Right lung (tissue), 5 donors: ENCODE measurements around the gene TMEM59. TPM values are rescaled to one million over a fixed set of nuclear protein-coding genes. Genes with fewer than 3 reads are reported as not detected.
"Not testable (repeated sequence)": the region's sequence is repeated elsewhere in the genome, so short reads cannot be mapped to it uniquely, and the experiment has no call there.

Experiments
- DNase-seq, 2 donors: peaks; one replicate each; pipeline ENCODE4 v3.0.0-alpha.2; 2013
- polyA plus RNA-seq, 5 donors: library from polyadenylated mRNA; unstranded; fragments of 120-200 nt; gene quantifications; one replicate each; pipeline versions ENCODE4 v1.2.1 to v1.2.3, GENCODE V29; 2013; ENCODE audit warnings: inconsistent platforms in 1 of 5, low replicate concordance in 1 of 5; ENCODE audit not compliant: insufficient read length in 5 of 5, insufficient read depth in 1 of 5

The TMEM59 gene
- polyA plus RNA-seq, 5 donors = 257 to 347 (median 298) TPM

DNA sequence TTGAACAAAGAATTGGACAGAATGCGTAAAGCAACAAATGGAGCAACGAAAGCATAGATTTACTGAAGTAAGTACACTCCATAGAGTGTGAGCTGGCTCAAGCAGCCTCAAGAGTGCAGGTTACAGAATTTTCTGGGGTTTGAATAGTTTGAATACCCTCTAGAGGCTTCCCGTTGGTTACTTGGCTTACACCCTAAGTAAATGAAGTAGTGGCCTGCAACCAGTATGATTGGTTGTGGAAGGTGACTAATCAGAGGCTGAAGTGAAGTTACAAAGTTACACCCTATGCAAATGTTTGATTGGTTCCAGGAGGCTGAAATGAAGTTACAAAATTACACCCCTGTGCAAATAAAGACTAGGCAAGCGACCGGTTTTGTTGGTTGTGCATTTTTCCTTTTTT lies 11.3 kb upstream of the TMEM59 start:
- DNase-seq = no peak

DNA sequence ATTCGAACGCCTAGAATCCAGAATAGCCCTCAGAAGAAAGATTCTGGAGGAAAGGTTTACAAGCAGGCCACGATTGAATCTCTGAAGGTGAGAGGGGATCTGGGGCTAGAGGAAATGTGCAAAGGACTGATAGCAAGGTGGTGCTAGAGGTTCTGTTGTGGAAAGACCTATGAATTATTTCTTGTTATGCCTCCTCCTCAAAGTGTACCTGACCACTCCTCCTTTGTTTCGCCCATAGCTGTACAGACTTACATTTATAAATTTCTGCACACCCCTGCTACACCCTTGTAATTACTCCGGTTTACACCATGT lies 1.4 kb upstream of the TMEM59 start:
- DNase-seq = peak in 1 of 2 donors; percentile 2

DNA sequence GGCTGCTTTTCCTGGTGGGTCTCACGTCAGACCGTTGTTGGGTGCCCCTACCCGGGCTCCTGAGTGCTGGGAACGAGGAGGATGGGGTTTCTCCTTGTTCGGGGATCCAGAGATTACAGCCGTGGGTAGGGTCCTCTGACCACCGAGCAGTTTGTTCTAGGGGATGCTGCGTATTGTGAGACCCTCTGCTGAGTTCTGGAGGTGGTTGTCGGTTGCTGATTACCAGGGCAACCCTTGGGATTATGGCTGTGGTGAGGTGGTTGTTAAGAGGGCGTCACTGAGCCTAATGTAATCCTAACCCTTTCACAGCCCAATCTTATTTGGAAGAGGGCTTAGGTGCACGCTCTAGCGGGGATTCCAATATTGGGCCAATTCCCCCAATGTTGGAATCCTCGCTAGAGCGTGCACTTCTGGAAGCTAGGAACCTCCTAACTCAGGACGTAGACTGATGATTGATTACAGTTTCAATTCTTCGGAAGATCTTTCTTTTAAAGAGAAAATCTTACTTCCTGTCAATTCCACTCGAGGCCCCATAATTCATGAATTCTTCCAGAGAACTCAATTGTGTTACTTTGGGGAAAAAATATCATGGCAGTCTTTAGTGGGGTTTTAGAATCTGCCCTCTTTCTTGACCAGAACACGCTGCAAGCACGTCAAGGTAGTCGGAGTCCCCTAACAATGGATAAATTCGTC lies 887 bp upstream of the TMEM59 start:
- no peak for DNase-seq

DNA sequence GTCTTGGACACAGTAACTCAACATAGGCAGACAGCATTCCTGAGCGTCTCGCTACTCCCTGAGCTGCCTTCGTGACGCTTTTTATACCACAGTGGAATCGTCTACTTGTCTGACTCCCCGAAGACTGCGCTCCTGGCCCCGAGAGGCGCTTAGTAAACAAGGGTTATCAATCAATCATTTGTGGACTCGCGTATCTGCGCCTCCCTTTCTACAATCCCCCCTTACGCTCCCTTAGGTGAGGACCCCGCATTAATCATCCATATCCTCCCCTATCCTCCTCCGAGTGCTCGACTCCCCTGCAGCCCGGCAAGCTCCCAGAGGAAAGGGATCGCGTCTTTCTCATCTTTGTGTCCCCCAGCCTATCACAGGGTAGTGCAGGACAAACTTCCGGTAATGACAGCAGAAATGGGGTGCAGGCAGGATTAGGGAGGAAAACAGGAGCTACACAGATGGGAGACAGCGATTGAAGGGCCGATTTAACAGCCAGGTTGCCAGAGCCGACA lies 522 bp downstream of the TMEM59 start:
- DNase-seq = peak; percentile 48 to 53

DNA sequence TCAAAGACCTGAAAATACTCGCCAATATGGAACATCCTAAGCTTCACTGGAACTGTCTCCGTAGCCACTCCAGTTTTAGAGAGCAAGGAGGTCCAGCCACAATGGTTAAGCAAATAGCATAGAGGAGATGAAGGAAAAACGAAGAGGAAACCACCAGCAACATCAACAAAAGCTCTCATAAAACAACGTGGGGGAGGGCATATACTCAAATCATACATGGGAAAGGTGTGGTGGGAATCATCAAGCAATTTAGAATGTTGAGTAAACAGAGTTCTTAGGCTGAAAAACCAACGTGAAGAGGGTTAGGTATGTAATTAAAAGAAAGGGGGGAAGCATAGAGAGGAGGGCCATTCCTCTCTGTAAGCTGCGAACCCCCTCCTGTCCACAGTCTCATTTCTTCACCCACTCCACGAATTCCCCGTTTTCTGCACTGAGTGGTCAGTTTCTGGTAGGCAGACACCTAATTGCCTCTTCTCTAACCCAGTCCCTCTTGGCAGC lies 1.0 kb downstream of the TMEM59 start:
- DNase-seq = peak; percentile 3 to 5

DNA sequence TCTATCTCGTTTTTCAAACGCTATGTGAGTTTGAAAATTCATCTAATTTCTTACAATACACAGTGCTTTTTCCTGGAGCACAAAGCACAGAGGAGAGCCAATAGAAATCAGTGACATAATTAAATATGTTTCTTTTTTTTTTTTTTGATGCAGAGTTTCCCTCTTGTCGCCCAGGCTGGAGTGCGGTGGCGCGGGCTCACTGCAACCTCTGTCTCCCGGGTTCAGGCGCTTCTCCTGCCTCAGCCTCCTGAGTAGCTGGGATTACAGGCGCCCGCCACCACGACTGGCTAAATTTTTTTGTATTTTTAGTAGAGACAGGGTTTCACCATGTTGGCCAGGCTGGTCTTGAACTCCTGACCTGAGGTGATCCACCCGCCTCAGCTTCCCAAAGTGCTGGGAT lies 2.6 kb downstream of the TMEM59 start:
- DNase-seq = not testable (repeated sequence)

DNA sequence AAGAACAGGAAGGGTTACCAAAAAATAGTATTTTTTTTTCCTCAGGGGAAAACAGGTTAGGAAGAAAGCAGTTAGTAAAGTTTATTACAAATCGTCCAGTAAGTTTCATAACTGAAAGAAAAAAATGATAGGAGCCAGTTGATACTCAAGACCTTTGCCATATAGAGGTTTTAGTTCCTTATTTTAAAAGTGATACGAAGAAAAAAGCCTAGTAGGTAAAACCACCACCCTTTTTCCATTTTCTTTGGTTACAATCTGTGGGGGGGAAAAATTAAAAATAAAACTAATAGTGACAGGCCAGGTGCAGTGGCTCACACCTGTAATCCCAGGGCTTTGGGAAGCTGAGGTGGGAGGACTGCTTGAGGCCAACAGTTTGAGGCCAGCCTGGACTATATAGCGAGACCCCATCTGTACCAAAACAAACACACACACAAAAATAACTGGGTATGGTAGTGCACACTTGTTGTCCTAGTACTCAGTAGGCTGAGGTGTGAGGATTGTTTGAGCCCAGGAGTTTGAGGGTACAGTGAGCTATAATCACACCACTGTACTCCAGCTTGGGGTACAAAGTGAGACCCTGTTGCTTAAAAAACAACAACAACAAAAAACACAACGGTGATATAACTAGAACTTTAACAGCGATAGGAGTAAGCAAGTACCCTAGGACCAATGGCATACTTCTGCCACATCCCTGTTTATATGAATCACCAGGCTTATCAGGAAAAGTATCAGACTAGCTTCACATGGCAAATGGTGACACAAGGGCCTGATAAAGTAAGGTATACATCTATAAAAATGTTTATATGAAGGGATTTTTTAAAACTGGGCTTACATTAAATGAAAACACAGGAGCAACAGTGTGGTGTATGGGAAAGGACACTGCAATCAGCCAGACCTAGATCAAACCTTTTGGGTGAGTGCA lies 5.4 kb downstream of the TMEM59 start:
- no peak for DNase-seq

DNA sequence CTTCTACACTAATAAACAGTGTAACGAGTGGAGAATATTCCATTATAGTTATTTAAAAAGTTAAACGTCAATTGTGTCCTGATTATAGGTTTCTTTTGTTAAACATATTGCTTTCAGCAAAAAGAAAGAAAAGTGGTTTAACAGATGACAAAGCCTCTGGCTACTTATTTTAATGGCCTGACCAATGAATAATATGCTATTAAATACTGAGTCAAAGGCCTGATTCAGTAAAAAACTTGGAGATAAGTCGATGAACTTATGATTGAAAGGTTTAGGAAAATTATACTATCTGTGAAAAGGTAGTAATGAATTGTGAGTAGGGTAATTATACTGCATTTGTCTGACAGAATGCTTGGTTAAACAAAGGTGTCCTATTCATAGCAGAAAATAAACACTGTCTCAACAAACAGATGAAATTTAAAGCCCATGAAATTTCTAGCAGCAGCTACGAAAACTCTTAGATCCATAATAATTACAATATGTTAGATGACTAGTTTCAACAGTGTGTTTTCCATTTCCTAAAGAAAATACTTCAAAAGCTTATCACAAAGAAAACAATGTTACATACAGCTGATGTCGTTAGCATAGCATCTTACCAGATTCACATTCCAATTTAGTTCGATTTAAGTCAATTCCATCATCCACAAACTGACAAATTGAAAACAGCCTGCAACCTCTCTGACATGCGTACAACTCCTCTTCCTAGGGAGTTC lies 6.2 kb downstream of the TMEM59 start:
- DNase-seq = no peak

DNA sequence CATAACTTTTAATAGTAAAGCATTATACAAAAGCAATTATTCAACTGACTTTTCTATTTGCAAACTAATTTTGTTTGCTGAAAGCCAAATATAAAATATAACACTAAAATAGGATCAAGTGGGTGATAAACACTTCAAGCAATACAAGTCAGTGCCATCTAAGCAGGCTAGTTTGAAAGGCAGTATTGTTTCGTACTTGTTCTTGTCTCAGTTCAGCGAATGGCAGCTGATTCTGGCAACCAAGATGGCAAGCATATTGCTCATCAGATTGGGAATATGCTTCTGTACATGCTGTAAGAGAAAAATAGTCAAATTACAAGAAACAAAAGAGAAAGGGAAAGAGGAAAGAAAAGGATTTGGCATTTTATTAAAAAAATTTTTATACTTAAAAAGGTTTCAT lies 7.5 kb downstream of the TMEM59 start:
- DNase-seq = no peak

DNA sequence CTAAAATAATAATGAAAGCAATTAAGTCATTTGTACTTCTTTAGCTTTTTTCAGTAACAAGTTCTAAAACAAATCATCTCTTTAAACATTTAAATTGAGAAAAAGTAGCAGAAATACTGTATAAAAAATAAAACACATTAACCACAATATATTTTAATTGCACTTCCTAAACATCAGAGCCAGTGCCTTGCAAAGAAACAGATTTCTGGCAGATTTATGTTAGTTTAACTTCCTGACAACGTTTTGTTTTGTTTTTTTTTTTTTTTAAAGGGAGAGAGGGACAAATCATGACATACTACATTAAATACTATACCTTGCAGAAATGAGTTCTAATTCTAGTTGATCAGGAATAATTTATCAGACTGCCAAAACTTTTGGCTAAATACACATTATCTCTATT lies 11.2 kb downstream of the TMEM59 start:
- no peak for DNase-seq

DNA sequence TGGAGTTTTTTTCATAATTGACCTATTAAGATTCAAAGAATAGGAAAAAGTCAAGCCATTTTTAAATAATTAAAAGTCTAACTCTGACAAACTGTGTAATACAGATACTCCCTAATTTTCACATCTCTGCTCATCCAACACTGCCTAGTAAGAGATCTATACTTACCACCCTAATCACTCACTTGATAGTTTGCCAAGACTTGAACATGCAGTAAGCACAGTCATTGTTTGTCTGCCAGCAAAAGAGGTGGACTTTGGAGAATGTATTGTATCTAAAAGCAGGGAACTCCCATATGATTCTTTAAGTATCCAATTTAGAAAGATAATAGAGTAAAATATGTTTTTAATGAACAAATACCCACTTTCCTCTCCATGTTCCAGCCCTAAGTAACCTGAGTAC lies 15.5 kb downstream of the TMEM59 start:
- no peak for DNase-seq

DNA sequence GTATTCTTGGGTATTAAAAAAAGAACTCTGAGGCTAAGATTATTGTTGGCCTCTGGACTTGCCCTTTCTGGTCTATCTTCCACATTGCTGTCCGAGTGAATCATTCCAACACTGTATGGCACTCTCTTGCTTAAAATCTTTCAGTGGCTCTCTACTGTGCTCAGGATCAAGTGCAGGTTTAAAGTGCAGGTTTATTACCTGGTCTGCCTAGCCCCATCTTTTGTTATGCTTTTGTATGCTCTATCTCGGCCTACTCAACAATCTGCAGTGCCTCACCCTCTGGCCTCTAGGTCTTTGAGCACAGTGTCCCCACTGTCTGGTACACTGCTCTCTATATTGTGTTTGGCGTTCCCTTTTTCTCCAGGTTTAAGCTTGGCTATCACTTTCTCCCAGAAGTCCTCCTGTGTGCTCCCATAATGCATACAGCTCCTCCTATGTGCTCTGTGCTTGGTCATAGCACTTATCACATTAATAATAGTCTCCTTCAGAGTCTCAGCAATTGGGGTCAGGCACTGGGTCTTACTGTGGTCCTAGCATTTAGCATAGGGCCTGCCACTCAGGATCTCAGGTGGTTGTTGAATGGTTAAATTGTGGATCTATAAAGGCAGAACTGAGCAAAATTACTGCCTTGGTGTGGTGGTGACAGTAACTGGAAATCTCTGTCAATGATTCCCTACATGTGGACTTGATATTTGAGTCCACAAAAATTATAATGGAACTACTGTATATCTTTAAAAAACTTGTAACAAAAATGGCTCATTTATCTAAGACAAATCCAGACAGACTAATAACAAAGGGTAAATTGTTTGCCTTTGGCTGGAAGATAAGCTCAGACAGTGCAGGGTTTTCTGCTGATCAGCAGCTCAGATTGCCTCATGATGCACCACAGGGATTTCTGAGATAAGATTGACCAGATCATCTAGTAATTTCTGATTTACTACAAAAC lies 24.4 kb downstream of the TMEM59 start:
- no peak for DNase-seq

DNA sequence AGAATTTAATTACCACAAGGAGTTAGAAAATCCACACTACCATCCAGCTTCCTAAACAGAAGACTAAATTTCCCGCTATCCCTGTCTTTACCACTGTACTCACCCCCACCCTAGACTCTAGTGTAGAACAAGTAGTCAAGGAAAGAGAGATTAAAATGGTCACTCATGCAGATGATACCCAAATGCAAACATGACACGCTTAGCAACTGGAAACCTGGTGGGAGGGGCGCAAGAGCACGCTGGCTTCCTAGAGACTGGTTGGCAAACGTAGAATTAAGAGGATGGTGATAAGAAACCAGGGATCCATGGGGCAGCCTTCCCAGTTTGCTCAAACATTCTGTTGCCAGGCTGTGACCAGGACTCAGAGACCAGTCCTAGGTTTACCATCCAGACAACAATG lies 25.2 kb downstream of the TMEM59 start:
- no peak for DNase-seq

DNA sequence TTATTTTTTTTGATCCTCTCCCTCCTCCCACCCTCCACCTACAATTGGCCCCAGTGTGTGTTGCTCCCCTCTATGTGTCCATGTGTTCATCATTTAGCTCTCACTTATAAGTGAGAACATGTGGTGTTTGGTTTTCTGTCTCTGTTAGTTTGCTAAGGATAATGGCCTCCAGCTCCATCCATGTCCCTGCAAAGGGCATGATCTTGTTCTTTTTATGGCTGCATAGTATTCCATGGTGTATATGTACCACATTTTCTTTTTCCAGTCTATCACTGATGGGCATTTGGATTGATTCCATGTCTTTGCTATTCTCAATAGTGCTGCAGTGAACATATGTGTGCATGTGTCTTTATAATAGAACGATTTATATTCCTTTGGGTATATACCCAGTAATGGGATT lies 28.2 kb downstream of the TMEM59 start:
- not testable (repeated sequence) for DNase-seq

DNA sequence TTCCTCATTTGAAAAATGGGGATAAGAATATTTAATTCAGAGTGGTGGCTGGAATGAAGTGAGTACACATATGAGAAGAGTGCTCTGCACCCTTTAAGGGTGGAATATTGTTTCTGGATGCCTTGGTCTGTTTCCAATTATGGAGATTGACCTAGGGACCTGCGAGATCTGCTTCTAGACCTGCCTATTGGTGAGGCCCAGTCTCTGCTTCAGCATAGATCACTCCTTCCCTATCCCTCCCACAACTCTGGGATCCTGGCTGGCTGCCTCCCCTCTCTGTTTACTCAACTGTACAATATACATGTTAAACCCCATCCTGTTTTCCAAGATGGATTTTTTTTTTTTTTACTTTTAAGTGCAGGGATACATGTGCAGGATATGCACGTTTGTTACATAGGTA lies 28.6 kb downstream of the TMEM59 start:
- DNase-seq = no peak

DNA sequence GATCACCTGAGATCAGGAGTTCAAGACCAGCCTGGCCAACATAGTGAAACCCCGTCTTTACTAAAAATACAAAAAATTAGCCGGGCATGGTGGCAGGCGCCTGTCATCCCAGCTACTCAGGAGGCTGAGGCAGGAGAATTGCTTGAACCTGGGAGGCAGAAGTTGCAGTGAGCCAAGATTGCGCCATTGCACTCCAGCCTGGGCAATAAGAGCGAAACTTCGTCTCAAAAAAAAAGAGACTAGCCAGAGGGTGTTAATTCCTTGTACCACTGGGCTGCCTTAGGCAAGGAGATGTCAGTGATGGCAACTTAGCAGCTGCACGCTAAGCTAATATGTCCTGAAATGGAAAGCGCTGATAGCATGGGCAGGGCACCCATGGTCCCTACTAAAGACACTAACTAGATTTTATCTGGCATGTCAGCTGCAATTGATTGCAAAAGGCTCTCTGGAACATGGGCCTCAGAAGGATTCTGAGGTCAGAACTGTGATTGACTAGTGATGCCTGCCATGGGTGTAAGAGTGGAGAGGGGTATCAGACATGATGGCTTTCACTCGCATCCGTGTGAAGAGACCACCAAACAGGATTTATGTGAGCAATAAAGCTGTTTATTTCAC lies 33.3 kb downstream of the TMEM59 start:
- DNase-seq = not testable (repeated sequence)

DNA sequence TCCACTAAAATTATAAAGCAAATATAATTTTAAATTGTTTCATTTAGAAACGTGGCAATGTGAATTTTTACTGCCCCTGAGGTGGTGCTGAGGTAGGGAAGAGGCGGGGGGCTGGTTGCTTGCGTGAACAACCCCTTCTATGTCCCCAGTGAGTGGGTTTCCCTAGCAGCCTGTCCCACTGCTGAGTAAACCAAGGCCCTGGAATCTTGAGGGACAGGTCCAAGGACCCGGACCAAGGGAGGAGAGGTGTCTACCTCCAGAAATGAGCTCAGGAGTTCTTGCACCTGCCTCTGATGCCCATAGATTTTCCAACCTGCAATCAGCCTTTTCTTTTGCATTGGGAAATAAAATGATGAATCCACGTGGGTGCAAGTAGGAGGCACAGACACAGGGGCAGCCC lies 34.4 kb downstream of the TMEM59 start:
- DNase-seq = no peak

DNA sequence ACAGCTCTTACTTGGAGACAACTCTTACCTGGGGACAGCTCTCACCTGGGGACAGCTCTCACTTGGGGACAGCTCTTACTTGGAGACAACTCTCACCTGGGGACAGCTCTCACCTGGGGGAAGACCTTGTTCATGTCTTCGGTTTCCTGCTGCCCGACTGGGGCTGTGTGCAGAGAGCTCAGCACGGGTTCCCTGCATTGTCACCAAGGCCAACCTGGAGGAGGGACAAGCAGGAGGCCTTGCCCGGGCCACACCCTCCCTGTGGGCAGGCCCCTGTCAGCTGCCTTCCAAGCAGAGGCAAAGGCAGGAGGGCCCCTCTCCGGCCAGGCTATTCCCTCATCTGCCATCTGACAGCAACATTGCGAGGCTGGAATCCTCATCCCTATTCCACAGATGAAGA lies 35.0 kb downstream of the TMEM59 start, which contains the start of gene LDLRAD1:
TSS of gene LDLRAD1 (minus strand) at position 208 of the 400 bp plus-strand sequence. CDS start at position 134, 74 bp downstream.
- DNase-seq = no peak

DNA sequence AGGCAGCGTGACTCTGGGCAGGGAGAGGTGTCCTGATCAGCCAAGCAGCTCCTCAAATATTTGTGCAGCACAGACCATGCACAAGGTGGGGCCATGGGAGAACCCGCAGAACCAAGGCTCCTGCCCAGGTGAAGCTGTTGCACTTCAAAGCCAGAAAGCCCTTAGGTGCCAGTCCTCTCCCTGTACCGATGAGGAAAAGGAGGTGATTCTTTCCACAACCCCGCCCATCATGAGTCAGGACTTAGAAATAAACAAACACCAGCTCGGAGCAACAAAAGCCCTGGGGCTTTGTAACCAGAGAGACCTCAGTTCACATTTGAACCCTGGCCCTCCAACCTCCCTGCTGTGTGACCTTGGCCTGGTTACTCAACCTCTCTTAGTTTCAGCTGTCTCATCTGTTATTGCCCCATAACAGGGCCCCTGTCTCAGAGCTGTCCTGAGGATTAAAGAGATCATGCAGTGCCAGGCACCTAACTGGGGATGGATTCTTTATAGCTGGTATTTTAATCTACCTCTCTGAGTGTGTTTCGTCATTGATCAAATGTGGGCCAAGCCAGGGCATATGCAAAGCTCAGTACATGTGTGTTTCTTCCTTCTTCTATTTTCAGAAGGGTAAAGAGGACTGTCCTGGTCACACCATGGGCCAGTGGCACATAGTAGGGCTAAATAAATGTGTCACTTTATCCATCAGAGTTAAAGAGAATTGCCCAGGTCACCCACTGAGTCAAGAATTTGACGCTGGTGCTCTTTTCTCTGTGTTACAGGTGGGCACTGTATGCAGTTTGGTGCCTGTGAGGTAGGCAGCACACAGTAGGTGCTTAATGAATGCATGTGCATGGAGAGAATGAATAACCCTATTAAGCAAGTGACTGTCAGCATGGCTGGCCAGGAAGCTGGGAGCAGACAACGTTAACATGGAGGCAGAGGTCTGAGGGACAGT lies 36.4 kb downstream of the TMEM59 start:
- DNase-seq = no peak
